H9 (cell line): ENCODE results near the gene TSPAN9. TPM values are rescaled to one million over a fixed set of nuclear protein-coding genes. Genes with fewer than 3 reads are reported as not detected.
A peak's percentile ranks its signal among the peaks of the same experiment; 100 is the strongest.

Experiments
- DNase-seq: peaks from one replicate; pipeline ENCODE4 v3.0.0-alpha.2; 2017
- H2AFZ ChIP-seq: one replicate; pipeline ENCODE4 v1.6.1; 2013; ENCODE audit warnings: mild to moderate bottlenecking, low read length, control low read depth, moderate library complexity
- H2AK5ac ChIP-seq: 2 replicates; pipeline ENCODE4 v1.6.1; 2013; ENCODE audit warnings: low read length, control low read depth, mixed read lengths; ENCODE audit not compliant: insufficient read length
- H2BK120ac ChIP-seq: one replicate; pipeline ENCODE4 v1.6.1; 2013; ENCODE audit warnings: low read depth, mild to moderate bottlenecking, low read length, control low read depth, inconsistent platforms; ENCODE audit not compliant: poor library complexity, severe bottlenecking
- H2BK12ac ChIP-seq: 2 replicates; pipeline ENCODE4 v1.6.1; 2013; ENCODE audit warnings: low read length, control low read depth, mixed read lengths, low read depth; ENCODE audit not compliant: insufficient read length
- H2BK15ac ChIP-seq: 2 replicates; pipeline ENCODE4 v1.6.1; 2013; ENCODE audit warnings: low read depth, low read length, control low read depth
- H2BK20ac ChIP-seq: one replicate; pipeline ENCODE4 v1.6.1; 2013; ENCODE audit warnings: low read depth, mild to moderate bottlenecking, low read length, control low read depth, inconsistent platforms; ENCODE audit not compliant: poor library complexity, severe bottlenecking
- H2BK5ac ChIP-seq: 2 replicates; pipeline ENCODE4 v1.6.1; 2013; ENCODE audit warnings: low read length, control low read depth, mixed read lengths; ENCODE audit not compliant: insufficient read length
- H3K14ac ChIP-seq: 2 replicates; pipeline ENCODE4 v1.6.1; 2013; ENCODE audit warnings: low read length, control low read depth; ENCODE audit not compliant: insufficient read depth
- H3K18ac ChIP-seq: 2 replicates; pipeline ENCODE4 v1.6.1; 2013; ENCODE audit warnings: low read depth, mild to moderate bottlenecking, mixed read lengths, low read length, control low read depth; ENCODE audit not compliant: insufficient read length
- H3K23ac ChIP-seq: 2 replicates; pipeline ENCODE4 v1.6.1; 2013; ENCODE audit warnings: low read length, control low read depth, mixed read lengths, low read depth; ENCODE audit not compliant: insufficient read length
- H3K23me2 ChIP-seq: 2 replicates; pipeline ENCODE4 v1.6.1; 2013; ENCODE audit warnings: low read depth, mild to moderate bottlenecking, mixed read lengths, low read length, control low read depth; ENCODE audit not compliant: insufficient read length, poor library complexity, severe bottlenecking
- H3K27ac ChIP-seq: 2 replicates; pipeline ENCODE4 v1.5.1; 2013; ENCODE audit warnings: low read length, control low read depth, mixed read lengths, low read depth; ENCODE audit not compliant: insufficient read length
- H3K27me3 ChIP-seq: 2 replicates; pipeline ENCODE4 v1.6.1; 2013; ENCODE audit warnings: low read length, control low read depth, inconsistent platforms; ENCODE audit not compliant: insufficient read depth
- H3K4ac ChIP-seq: 2 replicates; pipeline ENCODE4 v1.6.1; 2013; ENCODE audit warnings: low read depth, mild to moderate bottlenecking, control low read depth, inconsistent platforms, low read length, moderate library complexity
- H3K4me1 ChIP-seq: 2 replicates; pipeline ENCODE4 v1.6.1; 2013; ENCODE audit warnings: low read length, control low read depth, inconsistent platforms; ENCODE audit not compliant: insufficient read depth
- H3K4me2 ChIP-seq: 2 replicates; pipeline ENCODE4 v1.6.1; 2013; ENCODE audit warnings: low read length, control low read depth, mixed read lengths; ENCODE audit not compliant: insufficient read length, insufficient read depth
- H3K56ac ChIP-seq: 2 replicates; pipeline ENCODE4 v1.6.1; 2013; ENCODE audit warnings: low read depth, mild to moderate bottlenecking, mixed read lengths, low read length, control low read depth; ENCODE audit not compliant: insufficient read length
- H3K79me1 ChIP-seq: 2 replicates; pipeline ENCODE4 v1.6.1; 2013; ENCODE audit warnings: low read depth, mild to moderate bottlenecking, moderate library complexity, low read length, control low read depth, inconsistent platforms; ENCODE audit not compliant: insufficient read depth, poor library complexity, severe bottlenecking
- H3K79me2 ChIP-seq: 2 replicates; pipeline ENCODE4 v1.6.1; 2013; ENCODE audit warnings: low read length, control low read depth, inconsistent platforms; ENCODE audit not compliant: insufficient read depth
- H3K9ac ChIP-seq: 2 replicates; pipeline ENCODE4 v1.6.1; 2013; ENCODE audit warnings: low read length, control low read depth, mixed read lengths; ENCODE audit not compliant: insufficient read length; ENCODE audit errors: extremely low read depth
- H3K9me3 ChIP-seq: one replicate; pipeline ENCODE4 v1.6.1; 2013; ENCODE audit warnings: low read depth, low read length, inconsistent platforms; ENCODE audit not compliant: control insufficient read depth
- H3T11ph ChIP-seq: one replicate; pipeline ENCODE4 v1.6.1; 2013; ENCODE audit warnings: mild to moderate bottlenecking, low read length, control low read depth, inconsistent platforms
- H4K20me1 ChIP-seq: one replicate; pipeline ENCODE4 v1.6.1; 2013; ENCODE audit not compliant: control insufficient read depth, insufficient read length, insufficient read depth
- H4K5ac ChIP-seq: 2 replicates; pipeline ENCODE4 v1.6.1; 2013; ENCODE audit warnings: low read depth, mild to moderate bottlenecking, mixed read lengths, low read length, control low read depth; ENCODE audit not compliant: insufficient read length
- H4K8ac ChIP-seq: replicated peaks from 2 replicates; pipeline ENCODE4 v1.6.1; 2013; ENCODE audit warnings: low read length, control low read depth, mixed read lengths, low read depth; ENCODE audit not compliant: insufficient read length
- H4K91ac ChIP-seq: 2 replicates; pipeline ENCODE4 v1.6.1; 2013; ENCODE audit warnings: low read depth, mild to moderate bottlenecking, moderate library complexity, mixed read lengths, low read length, control low read depth; ENCODE audit not compliant: insufficient read length
- H3K27ac Mint-ChIP-seq, 3 experiments: 2 replicates in 2 of 3; 3 replicates in 1 of 3; pipeline ENCODE4 v1.8.0; 2020 to 2021; ENCODE audit warnings: mixed read lengths in 3 of 3, mild to moderate bottlenecking in 1 of 3, moderate library complexity in 1 of 3
- H3K27me3 Mint-ChIP-seq: 2 replicates; pipeline ENCODE4 v1.8.0; 2021; ENCODE audit warnings: low read depth, mild to moderate bottlenecking, moderate library complexity, mixed read lengths
- H3K36me3 Mint-ChIP-seq, 3 experiments: 2 replicates in 2 of 3; 3 replicates in 1 of 3; pipeline ENCODE4 v1.8.0; 2020 to 2021; ENCODE audit warnings: low read depth in 3 of 3, mixed read lengths in 3 of 3; ENCODE audit not compliant: insufficient read depth in 1 of 3
- H3K4me1 Mint-ChIP-seq, 2 experiments: 2 replicates each; pipeline ENCODE4 v1.8.0; 2020; ENCODE audit warnings: mixed read lengths in 2 of 2
- H3K4me3 Mint-ChIP-seq, 2 experiments: 2 replicates in 1 of 2; 3 replicates in 1 of 2; pipeline ENCODE4 v1.8.0; 2020 to 2021; ENCODE audit warnings: mild to moderate bottlenecking in 2 of 2, mixed read lengths in 2 of 2, moderate library complexity in 1 of 2
- H3K9me3 Mint-ChIP-seq, 2 experiments: 2 replicates in 1 of 2; 3 replicates in 1 of 2; pipeline ENCODE4 v1.8.0; 2020; ENCODE audit warnings: mild to moderate bottlenecking in 2 of 2, mixed read lengths in 2 of 2, moderate library complexity in 1 of 2
- CTCF ChIP-seq: fragments of 200-600 bp; sonication (generic); conservative IDR thresholded peaks from 3 replicates; pipeline ENCODE4 v1.8.0; 2021; ENCODE audit warnings: antibody characterized with exemption, mild to moderate bottlenecking
- WGBS: extraction: QIAGEN DNeasy Blood & Tissue Kit; methylation state at CpG from one replicate; pipeline ENCODE4 v1.1.7; 2013; ENCODE audit warnings: missing lambda C conversion rate, low lambda C conversion rate, mixed read lengths; ENCODE audit not compliant: insufficient read length; ENCODE audit errors: extremely low coverage; 5-methylcytosine and 5-hydroxymethylcytosine counted together
- total RNA-seq: library from RNA; stranded (reverse); gene quantifications from 2 replicates; pipeline ENCODE4 v1.2.1, GENCODE V29; 2021

The TSPAN9 gene
- total RNA-seq, 1 experiment from 2014 or later: 19.0 TPM

GRCh38 chr12:3300833-3301401 lies 223.7 kb downstream of the TSPAN9 start:
- Histone ChIP-seq H3K9ac (no peak overlapping the region), H3K56ac (no peak overlapping the region), H3T11ph (no peak overlapping the region), H3K9me3 (no peaks in the 10 kb centered on the region), H3K14ac (no peak overlapping the region), H4K5ac (no peak overlapping the region), H2AK5ac (no peak overlapping the region), H2BK12ac (no peak overlapping the region), H3K4me1 (no peaks in the 10 kb centered on the region), H2AFZ (no peak overlapping the region), H4K91ac (no peak overlapping the region), H2BK15ac (no peak overlapping the region), H3K79me2 (no peaks in the 10 kb centered on the region), H3K79me1 (no peaks in the 10 kb centered on the region), H3K27ac (no peak overlapping the region), H3K18ac (no peak overlapping the region), H3K23ac (no peak overlapping the region), H2BK120ac (no peak overlapping the region), H4K8ac (no peak overlapping the region), H2BK5ac (no peak overlapping the region), H2BK20ac (no peak overlapping the region), H3K23me2 (no peaks in the 10 kb centered on the region), H3K4me2 (peak overlapping the region; percentile 20), H3K4ac (no peak overlapping the region), H4K20me1 (no peaks in the 10 kb centered on the region), H3K27me3 (no peaks in the 10 kb centered on the region; the same call in 1 of the 2 replicates)
- Mint-ChIP-seq H3K4me3 (peak overlapping the region in 1 of 2 experiments; percentile 12; a peak in 1 of 5 replicates), H3K36me3 (no peaks in the 10 kb centered on the region; a peak in 1 of 7 replicates), H3K27ac (no peak overlapping the region; a peak in 1 of 7 replicates), H3K9me3 (no peaks in the 10 kb centered on the region), H3K4me1 (peaks cover 11 to 21% of the 10 kb centered on the region in 2 experiments), H3K27me3 (peaks cover 23% of the 10 kb centered on the region)
- no peak for DNase-seq
- WGBS: no CpG with 5 or more reads among the region's 10 CpGs
- TF ChIP-seq CTCF: no peak; the same call in 2 of the 3 replicates
